GM19395 (cell line): ENCODE data around the gene SEH1L.
"Not testable (repeated sequence)": the region's sequence is repeated elsewhere in the genome, so short reads cannot be mapped to it uniquely, and the experiment has no call there.

Experiments used
- ATAC-seq: cut with Tn5 transposase; IDR thresholded peaks from one replicate; pipeline ENCODE4 v1.9.1; 2021; ENCODE audit warnings: mild to moderate bottlenecking, moderate library complexity; ENCODE audit not compliant: unreplicated experiment

The SEH1L gene, protein sequence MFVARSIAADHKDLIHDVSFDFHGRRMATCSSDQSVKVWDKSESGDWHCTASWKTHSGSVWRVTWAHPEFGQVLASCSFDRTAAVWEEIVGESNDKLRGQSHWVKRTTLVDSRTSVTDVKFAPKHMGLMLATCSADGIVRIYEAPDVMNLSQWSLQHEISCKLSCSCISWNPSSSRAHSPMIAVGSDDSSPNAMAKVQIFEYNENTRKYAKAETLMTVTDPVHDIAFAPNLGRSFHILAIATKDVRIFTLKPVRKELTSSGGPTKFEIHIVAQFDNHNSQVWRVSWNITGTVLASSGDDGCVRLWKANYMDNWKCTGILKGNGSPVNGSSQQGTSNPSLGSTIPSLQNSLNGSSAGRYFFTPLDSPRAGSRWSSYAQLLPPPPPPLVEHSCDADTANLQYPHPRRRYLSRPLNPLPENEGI

DNA sequence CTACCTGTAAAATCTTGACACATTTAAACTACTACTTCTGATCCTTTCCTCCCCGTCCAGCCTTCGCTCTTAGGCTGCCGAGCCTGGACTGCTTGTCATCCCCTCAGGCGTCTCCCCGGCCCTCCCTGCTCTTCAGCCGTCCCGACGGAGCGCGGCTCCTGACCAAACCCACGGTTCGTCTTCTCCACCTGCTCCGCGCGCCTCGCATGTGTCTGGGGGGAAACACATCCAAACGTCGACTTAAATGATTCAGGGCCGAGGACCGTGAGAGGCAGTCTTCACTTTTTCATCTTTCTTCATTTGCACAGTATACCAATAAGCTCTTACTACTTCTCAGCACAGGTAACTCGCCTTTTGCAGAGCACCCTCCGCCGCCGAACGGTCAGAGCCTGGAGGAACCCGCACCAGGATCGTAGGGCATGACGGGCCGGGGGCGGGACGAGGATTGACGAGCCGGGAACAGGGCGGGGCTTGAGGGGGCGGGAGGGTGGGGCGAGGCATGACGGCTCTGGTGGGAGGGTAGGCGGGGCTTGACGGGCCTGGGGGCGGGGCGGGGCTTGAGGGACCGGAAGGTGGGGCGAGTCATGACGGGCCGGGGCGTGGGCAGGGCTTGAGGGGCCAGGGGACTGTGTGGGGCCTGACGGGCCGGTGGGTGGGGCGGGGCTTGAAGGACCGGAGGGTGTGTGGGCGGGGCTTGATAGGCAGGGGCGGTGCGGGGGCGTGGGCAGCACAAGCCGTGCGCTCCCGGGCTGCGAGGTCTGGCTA lies at the start of gene SEH1L:
SEH1L (plus strand) TSS at position 727 of the 765 bp plus-strand sequence. CDS start 111 bp downstream, outside the sequence.
- ATAC-seq: peak; percentile 77

DNA sequence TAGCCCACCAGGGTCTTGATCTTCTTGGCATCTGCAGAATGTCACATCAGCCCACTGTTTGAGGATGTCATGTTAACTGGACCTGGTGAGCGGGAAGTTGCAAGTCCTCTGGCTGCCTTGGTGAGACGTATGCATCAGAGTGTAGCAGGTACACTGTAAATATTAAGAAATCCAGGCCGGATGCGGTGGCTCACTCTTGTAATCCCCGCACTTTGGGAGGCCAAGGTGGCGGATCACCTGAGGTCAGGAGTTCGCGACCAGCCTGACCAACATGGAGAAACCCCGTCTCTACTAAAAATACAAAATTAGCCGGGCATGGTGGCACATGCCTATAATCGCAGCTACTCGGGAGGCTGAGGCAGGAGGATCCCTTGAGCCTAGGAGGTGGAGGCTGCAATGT lies 46.6 kb upstream of the SEH1L start:
- ATAC-seq: not testable (repeated sequence)

DNA sequence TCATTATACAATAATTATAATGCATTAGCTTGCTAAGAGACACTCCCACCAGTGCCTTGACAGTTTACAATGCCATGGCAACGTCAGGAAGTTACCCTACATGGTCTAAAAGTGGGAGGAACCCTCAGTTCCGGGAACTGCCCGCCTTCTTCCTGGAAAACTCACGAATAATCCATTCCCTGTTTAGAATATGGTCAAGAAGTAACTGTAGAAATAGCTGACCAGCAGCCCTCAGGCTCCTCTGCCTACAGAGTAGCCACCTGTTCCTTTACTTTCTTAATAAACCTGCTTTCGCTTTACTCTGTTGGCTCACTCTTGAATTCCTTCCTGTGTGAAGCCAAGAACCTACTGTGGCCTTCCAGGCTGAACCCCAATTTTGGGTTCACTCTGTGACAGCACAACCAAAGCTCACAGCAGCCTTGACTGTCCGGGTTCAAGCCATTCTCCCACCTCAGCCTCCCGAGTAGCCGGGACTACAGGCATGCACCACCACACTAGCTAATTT lies 43.7 kb upstream of the SEH1L start:
- no peak for ATAC-seq

DNA sequence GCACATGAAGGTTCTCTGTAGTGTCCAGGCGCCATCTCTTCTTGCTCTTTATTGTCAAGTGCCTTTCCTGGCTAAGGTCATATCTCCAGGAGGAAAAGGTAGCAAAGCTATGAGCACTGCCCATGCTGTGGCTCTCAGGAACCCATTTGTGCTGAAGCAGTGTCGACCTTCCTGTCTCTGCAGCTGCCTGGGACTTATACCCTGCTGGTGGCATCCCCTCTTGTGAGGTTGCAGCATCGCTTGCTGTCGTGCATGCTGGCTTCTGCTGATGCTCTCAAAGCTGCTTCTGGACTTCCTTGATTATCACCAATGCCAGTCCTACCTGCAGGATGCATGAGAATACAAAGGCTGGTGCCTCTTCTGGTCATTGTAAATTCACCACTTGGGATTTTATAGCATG lies 41.7 kb upstream of the SEH1L start:
- ATAC-seq: no peak

DNA sequence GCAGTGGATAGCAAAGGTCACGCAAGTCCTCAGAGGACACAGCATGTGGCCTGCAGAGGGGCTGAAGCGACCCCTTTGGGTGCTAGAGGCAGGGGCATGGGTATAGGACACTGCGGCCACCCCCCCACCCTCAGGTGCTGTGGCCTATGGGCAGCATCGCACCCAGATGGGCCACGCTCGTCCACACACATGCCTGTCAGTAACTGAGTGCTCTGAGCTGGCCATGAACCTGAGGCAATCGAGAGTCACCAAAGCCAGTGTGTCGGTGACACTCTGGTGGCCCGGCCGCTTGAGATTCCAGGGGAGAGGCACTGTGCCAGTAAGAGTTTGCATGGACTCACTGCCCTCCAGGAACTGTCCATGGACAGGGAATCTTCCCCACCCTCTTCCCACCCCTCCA lies 41.0 kb upstream of the SEH1L start:
- ATAC-seq: no peak

DNA sequence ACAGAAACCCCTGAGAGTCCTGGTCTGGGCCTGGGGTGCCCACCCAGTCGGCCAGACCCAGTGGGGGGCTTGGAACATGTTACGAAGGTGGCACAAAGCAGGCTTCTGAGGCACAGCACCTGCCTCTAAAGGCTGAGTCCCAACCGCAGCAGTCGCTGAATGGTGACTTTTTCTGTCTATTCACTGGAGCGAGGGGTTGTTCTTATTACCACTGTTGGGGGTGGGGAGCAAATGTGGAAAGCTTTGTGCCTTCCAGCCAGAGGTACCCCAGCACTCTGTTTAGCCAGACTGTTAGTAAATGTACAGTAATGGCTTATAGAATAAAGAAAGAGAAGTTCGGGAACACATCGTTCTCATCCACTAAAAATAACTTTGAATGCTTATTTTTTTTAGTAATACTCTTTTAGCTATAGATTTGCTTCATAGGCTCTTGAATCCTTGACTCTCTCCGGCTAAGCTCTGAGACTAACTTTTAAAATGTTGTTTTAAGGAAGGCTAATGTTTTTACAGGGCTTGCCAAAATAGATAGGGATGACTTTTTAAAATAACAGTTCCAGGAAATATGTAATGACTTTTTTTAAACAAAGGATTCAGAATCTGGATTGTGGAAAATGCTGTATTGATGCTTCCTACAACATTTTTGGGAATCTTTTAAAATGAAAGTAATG lies 40.4 kb upstream of the SEH1L start:
- no peak for ATAC-seq

DNA sequence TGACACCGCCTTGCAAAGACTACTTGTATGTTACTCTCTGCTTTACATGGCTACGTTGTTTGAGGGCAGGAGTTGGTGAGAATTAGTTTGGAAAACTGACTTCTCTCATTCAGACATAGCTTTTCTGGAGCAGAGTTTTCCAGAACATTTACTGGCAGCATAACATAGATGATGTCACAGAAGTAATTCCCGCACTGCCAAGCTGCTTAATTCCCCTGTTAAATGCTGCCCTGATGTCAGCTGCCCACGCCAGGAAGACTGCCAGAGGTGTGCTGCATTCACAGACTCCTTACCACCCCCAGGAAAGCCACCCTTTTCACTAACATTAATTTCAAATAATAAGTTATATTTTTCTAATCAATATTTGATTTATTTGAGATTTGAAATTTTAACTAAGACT lies 39.1 kb upstream of the SEH1L start:
- ATAC-seq: no peak

DNA sequence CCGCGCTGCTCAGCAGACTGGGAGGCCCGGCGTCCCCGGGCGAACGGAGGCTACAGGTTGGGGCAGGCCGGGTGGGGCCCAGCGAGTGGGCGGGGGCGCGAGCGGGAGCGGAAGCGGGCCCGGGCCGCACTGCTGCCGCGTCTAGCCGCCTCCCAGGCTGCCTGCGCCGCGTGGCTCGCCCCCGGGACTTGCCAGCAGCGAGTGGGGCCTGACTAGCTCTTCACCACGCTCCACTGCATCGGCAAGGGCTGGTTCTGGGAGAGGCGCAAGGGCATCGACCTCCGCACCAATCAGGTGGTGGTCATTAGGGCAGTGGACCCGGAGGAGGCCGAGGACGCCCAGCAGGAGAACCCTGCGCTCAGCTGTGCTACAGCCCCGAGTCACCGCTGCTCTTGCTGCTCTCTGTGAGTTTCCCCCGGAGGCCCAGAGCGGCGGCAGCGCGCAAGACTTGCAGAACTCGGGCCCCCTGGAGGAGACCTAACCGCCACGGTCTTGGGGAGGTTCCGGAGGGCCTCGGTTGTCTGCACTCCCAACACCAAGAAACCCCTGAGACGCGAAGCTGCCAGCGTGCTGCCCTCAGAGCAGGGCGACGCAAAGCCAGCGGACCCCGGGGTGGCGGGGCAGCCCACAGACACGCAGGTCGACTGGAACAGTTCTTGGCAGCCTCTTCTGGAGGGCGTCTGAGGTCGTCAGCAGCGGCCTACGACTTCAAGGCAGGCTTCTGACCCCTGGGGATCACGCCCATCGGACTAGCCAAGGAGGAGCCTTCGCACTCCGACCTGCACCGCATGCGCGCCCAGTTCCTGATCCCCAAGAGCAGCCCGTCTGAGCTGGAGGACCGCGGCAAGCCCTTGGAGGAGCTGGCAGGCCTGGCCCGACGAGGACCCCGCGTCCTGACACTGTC lies 36.5 kb upstream of the SEH1L start:
- no peak for ATAC-seq

DNA sequence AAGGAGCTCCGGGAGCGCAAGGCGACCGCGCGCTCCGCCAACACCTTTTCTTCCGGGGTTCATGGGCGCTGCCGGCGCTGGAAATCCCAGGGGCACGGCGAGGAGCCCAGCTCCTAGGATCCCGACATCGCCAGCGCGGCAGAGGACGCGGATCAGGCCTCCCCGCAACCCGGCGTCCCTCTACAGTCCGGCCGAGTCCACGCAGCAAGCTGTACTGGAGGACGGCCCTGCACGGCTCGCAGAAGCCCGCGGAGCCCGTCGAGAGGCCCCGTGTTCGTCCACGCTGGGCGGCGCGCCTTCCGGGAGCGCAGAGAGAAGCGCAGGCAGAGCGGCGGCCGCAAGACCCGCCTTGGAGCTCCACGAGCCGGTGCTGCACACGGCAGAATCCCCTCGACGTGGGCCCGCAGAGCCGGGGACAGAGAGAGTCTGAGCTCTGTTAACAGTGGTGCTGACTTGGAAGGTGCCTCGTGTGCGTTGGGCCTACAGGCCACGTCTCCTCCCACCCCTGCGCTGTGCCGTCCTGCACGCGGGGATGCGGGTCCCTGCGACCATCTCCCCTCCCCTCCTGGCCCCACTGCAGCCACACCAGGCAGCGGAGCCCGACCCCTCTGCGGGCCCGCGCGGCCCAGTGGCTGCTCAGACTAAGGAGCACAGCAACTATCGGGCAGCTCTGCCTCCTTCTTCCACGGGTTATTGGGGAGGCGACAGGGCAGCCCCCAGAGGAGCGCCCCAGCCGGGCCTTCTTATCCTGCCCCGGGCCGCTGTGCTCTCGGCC lies 35.7 kb upstream of the SEH1L start:
- no peak for ATAC-seq

DNA sequence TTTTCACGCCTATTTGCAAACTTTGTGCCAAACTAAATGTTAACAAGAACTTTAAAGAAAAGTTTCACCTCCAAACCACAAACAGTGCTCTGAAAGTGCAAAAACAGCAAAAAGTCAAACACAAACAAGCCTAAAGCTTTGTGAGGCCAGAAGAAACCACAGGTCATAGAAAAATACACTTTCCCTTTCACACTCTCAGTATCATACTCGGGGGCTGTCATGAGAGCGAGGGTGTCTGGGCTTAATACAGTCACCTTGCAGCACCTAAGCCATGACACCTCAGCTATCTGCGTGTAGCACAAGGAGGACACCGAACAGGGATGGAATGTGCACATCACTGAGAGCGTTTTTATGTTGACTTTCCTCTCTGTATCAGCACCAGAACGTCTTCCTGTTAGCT lies 26.6 kb upstream of the SEH1L start:
- peak; percentile 88 for ATAC-seq

DNA sequence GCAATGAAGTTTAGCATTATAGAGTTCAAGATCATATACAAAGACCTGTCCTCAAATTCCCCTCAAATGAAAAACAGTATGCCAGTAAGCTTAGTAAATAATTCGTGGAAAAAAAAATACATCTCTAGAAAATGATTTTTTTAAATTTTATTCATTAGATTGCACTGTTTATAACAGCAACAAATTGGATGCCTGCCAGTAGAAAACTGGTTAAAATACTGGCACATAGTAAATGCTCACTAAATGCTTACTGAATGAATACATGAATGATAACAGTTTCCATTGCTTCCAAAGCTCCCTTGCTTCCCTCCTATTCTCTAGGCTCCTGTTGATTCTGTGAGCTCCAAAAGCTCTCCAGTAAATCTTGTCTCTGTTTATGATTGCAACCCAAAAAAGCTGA lies 25.5 kb upstream of the SEH1L start:
- ATAC-seq: no peak

DNA sequence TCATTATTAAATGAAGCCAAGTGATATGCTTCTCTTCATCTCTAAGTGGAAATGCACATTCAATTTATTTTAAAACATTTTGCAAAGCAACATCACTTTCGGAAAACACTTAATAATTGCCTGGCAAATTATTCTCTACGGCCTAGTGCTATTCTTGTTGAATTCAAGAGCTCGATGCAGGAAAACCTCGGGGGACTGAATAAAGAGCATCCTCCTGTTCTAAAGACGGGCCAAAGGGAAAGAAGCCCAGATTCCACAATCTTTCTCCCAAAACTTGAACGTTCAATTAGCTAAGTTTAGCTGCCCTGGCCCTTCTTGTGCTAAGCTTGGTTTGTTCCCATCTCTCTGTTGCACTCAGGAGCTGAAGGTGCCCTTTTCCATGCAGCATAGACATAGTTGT lies 23.2 kb upstream of the SEH1L start:
- no peak for ATAC-seq

DNA sequence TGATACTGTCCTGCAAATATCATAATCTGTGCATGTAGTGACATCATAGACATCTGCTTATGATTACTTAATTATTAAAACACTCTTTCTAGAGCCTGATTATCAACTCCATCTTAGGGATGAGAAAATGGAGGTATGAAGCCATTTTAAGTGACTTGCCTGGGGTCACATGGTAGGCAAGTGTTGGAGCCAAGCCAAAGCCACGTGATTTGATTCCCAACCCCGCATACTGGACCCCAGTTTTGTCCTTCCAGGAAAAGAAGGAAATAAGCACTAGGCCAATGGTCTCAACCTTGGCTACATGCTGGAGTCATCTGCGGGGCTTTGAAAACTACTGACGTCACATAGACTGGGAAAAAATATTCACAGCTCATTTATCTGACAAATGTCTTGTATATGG lies 19.6 kb upstream of the SEH1L start:
- ATAC-seq: no peak

DNA sequence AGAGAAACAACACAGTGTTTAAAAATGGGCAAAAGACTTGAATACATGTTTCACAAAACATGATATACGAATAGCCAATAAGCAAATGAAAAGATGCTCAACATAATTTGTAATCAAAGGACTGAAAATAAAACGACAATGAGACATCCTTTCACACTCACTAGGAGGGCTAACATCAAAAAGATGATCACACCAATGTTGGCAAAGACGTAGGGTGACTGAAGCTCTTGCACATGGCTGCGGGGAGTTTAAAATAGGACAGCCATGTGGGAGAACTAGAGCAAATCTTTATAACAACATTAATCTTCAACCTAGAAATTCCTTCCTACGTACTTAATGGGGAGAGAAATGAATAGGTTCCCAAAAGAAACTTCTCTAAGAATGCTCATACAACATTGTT lies 19.2 kb upstream of the SEH1L start:
- no peak for ATAC-seq

DNA sequence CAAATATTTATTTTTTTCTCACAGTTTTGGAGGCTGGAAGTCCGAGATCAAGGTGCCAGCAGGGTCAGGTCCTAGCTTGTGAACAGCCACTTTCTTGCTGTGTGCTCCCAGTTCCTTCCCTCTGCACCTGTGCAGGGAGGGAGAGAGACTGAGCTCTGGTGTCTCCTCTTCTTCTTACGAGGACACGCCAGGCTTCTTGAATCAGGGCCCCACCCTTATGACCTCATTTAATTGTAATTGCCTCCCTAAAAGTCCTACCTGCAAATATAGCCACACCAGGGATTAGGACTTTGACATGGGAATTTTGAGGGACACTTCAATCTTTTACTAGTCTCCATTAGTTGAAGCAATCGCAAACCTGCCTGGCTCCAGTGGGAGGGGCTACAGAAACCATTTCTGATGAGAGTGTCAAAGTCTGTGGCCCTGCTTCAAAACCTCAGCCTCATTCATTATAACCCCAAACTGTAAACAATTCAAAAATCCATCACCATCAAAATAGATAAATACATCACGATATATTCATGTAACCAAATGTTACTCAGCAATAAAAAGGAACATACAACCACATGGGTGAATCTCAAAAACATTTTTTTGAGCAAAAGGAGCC lies 18.2 kb upstream of the SEH1L start:
- no peak for ATAC-seq

DNA sequence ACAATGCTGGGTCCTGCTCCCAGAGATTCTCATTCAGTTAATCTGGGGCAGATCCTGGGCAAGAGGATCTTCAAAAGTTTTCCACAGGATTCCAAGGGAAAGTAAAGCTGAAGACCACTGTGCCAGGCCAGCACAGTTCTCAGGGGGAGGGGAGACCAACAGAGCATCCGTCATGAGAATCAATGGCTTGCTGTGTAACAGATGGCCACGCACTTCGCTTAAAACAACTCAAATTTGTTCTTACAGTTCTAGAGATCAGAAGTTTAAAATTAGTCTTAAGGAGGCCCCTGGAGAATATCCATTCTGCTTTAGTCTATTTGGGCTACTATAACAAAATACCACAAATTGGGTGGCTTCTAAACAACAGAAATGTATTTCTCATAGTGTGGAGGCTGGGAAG lies 17.4 kb upstream of the SEH1L start:
- no peak for ATAC-seq

DNA sequence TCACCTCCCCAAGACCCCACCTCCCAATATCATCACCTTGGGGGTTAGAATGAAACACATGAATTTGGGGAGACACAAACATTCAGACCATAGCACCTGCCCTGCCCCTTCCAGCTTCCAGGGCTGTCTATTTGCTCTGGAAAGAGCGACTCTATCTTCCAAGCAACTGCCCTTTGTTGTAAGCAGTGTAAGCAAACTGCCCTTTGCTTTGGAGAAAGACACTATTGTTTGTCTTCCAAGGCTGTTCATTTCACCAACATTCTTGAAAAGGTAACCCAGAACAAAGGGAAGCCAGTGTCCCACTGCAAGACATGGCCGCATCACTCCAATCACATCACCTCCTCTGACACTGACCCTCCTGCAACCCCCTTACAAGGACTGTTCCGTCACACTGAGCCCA lies 16.9 kb upstream of the SEH1L start:
- no peak for ATAC-seq

DNA sequence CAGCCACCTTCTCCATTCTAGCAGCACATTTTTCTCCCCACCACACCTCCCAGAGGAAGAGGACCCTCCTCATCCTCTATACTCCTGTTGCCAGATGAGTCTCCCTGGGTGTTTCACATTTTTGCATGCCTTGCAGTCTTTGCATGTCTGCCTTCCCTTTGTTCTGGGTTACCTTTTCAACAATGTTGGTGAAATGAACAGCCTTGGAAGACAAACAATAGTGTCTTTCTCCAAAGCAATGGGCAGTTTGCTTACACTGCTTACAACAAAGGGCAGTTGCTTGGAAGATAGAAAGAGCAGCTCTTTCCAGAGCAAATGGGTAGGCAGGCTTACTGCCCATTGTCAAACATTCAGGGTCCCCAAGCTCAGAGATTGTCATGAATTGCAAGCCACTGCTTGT lies 14.5 kb upstream of the SEH1L start:
- no peak for ATAC-seq

DNA sequence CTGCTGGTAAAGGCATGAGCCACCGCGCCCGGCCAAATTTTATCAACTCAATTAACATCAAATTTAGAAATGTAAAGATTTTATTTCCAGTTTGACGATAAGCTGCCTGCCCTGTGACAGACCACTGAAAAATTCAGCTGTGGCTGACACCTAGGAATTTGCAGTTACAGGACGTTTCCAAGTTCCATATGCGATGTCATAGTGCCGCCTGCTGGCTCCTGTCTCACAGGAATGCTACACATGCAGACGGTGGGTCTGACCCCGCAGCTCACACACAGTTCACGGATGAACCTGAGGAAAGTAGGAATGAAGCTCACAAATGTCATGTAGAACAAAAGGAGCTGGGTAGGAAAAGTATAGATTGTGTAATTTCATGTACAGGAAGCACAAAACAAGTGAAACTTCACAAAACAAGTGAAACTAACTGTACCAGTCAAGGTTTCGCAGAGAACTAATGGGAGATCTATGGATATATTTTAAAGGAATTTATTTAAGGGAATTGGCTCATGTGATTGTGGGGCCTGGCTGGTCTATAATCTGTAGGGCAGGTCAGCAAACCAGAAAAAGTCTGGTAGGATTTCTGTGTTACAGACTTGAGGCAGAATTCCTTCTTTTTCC lies 13.2 kb upstream of the SEH1L start:
- no peak for ATAC-seq
